Cardiac septum (tissue), 1 donor: ENCODE data around the gene NECTIN4. TPM values are rescaled to one million over a fixed set of nuclear protein-coding genes. Genes with fewer than 3 reads are reported as not detected.

ENCODE experiments used
- DNase-seq: peaks from one replicate; pipeline ENCODE4 v3.0.0-alpha.2; 2020; ENCODE audit warnings: low spot score
- intact Hi-C: fragments of 100-400 bp; cut with DNase I; formaldehyde crosslinking; loops from one replicate; pipeline ENCODE4 v1.14.0; 2022
- total RNA-seq: library from RNA; stranded (reverse); fragmentation: NEBNext Ultra II Directional; extraction: Animal tissue kit (Norgen Biotek cat#: 25700); gene quantifications from one replicate; pipeline ENCODE4 v1.2.1, GENCODE V29; 2021
- donor health status: DM: no; HTN: no; CAD: no.

The NECTIN4 gene
- total RNA-seq, 1 donor from 2014 or later, result not detected

GRCh38 chr1:161115132-161115711 lies 25.9 kb upstream of the NECTIN4 start:
- intact Hi-C loops, result loop anchor here (5.0 kb wide), 1 partner anchor 37 kb away; the partner anchor contains the start of gene UFC1
- no peak for DNase-seq

GRCh38 chr1:161114556-161114955 lies 25.2 kb upstream of the NECTIN4 start:
- intact Hi-C loops, result no loop called here

GRCh38 chr1:161113915-161114314 lies 24.6 kb upstream of the NECTIN4 start:
- intact Hi-C loops, result no loop called here
- no peak for DNase-seq

More at GRCh38 chr1:161114556-161114955, 25.2 kb upstream of the NECTIN4 start:
- DNase-seq, result no peak

GRCh38 chr1:161111527-161111926 lies 22.2 kb upstream of the NECTIN4 start:
- no peak for DNase-seq
- intact Hi-C loops, result no loop called here

GRCh38 chr1:161111117-161111516 lies 21.8 kb upstream of the NECTIN4 start:
- DNase-seq, result no peak
- intact Hi-C loops, result no loop called here

- DNase-seq, result no peak
- intact Hi-C loops, result no loop called here
Measured at GRCh38 chr1:161106431-161106830, 17.1 kb upstream of the NECTIN4 start.

- peak; percentile 9 for DNase-seq
- intact Hi-C loops, result loop anchor here (5.0 kb wide), 1 partner anchor 373 kb away; no protein-coding TSS in a partner anchor
Measured at GRCh38 chr1:161100556-161100955, 11.2 kb upstream of the NECTIN4 start.

GRCh38 chr1:161099090-161099802 lies 9.9 kb upstream of the NECTIN4 start:
- intact Hi-C loops, result loop anchor here (2.0 to 5.0 kb wide), 2 partner anchors 52 to 102 kb away; partner anchors contain the start of gene USF1
- peak; percentile 55 for DNase-seq

GRCh38 chr1:161098210-161099068 lies 9.1 kb upstream of the NECTIN4 start, which contains the start of gene KLHDC9:
Gene KLHDC9 (plus strand): TSS chr1:161098361. CDS start chr1:161098536, 175 bp downstream.
- DNase-seq, result peak; percentile 83
- intact Hi-C loops, result loop anchor here (1.0 to 5.0 kb wide), 3 partner anchors 34 to 102 kb away; partner anchors contain the start of genes DEDD and USF1

GRCh38 chr1:161096530-161096929 lies 7.2 kb upstream of the NECTIN4 start:
- intact Hi-C loops, result loop anchor here (5.0 kb wide), 1 partner anchor 49 kb away; the partner anchor contains the start of gene USF1
- DNase-seq, result peak; percentile 63

- intact Hi-C loops, result loop anchor here (5.0 kb wide), 1 partner anchor 49 kb away; the partner anchor contains the start of gene USF1
Measured at GRCh38 chr1:161096015-161096414, 6.7 kb upstream of the NECTIN4 start.

GRCh38 chr1:161095230-161095629 lies 5.9 kb upstream of the NECTIN4 start:
- intact Hi-C loops, result loop anchor here (5.0 kb wide), 1 partner anchor 48 kb away; the partner anchor contains the start of gene USF1
- DNase-seq, result no peak

More at GRCh38 chr1:161096015-161096414, 6.7 kb upstream of the NECTIN4 start:
- DNase-seq, result peak; percentile 2

GRCh38 chr1:161094481-161094880 lies 5.1 kb upstream of the NECTIN4 start:
- intact Hi-C loops, result no loop called here
- no peak for DNase-seq

GRCh38 chr1:161092621-161093028 lies 3.3 kb upstream of the NECTIN4 start:
- intact Hi-C loops, result no loop called here
- DNase-seq, result no peak

- DNase-seq, result no peak
- intact Hi-C loops, result no loop called here
Measured at GRCh38 chr1:161091796-161092507, 2.6 kb upstream of the NECTIN4 start.

GRCh38 chr1:161091093-161091492 lies 1.7 kb upstream of the NECTIN4 start:
- no peak for DNase-seq
- intact Hi-C loops, result no loop called here

GRCh38 chr1:161090617-161091016 lies 1.3 kb upstream of the NECTIN4 start:
- intact Hi-C loops, result no loop called here
- no peak for DNase-seq

- DNase-seq, result peak; percentile 44
- intact Hi-C loops, result loop anchor here (5.0 kb wide), 1 partner anchor 88 kb away; no protein-coding TSS in a partner anchor
Measured at GRCh38 chr1:161089938-161090337, 580 bp upstream of the NECTIN4 start.

GRCh38 chr1:161088587-161089110 lies 709 bp downstream of the NECTIN4 start:
- intact Hi-C loops, result loop anchor here (5.0 kb wide), 1 partner anchor 86 kb away; no protein-coding TSS in a partner anchor
- peak; percentile 38 for DNase-seq
